ENCODE measurements around the gene YPEL3.
A peak's percentile ranks its signal among the peaks of the same experiment; 100 is the strongest.

The YPEL3 gene

DNA sequence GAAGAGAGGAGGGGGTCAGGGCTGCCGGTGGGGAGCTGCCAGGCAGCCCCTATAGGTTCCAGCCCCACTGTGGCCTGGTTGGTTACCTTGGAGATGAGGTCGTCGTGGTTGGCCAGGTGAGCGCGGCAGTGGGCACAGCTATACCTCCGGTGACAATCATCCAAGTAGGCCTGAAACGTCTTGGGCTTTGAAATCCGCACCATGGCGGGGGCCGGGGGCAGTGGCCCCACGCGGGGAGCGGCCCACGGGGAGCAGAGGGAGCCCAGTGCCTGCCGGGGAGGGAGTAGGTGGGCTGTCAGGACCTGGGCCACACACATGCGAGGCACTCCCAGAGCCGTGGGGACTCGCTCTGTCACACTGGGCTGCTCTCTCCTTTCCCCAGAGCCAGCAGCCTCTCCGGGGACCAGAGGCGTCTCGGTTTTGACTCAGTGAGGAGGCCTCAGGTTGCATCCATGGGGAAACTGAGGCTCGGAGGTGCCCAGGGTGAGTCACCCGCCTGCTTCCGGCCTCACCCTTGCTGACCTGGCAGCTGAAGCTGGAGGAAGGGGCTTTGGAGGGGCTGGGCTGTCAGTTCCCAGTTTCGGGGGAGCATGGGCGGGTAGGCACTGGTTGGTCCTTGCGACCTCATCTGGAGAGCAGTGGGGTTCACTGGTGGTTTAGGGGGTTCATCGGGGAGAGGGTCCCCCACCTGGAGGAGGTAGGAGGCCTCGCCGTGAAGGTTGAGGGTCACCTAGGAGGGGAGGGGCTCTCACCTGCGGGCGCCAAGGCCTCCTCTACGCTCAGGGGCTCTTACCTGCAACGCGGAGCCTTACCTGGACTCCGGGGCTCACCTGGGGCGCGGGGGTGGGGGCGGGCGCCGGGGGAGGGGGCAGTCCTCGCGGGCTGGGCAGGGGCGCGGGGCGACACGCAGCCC is 591 bp downstream of the YPEL3 start (continued):
- TF ChIP-seq, protein P1, sequence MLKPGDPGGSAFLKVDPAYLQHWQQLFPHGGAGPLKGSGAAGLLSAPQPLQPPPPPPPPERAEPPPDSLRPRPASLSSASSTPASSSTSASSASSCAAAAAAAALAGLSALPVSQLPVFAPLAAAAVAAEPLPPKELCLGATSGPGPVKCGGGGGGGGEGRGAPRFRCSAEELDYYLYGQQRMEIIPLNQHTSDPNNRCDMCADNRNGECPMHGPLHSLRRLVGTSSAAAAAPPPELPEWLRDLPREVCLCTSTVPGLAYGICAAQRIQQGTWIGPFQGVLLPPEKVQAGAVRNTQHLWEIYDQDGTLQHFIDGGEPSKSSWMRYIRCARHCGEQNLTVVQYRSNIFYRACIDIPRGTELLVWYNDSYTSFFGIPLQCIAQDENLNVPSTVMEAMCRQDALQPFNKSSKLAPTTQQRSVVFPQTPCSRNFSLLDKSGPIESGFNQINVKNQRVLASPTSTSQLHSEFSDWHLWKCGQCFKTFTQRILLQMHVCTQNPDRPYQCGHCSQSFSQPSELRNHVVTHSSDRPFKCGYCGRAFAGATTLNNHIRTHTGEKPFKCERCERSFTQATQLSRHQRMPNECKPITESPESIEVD (tag by site-specific recombination; IDR thresholded peaks at IDR 0.05): no peak
- TF ChIP-seq GLI4 (tag by site-specific recombination; IDR thresholded peaks at IDR 0.05): no peak
- no peak for TF ChIP-seq ZNF510 (tag by site-specific recombination; IDR thresholded peaks at IDR 0.05; ENCODE audit: insufficient replicate concordance)
- TF ChIP-seq ZNF521 (tag by site-specific recombination; IDR thresholded peaks at IDR 0.05): no peak
- TF ChIP-seq, protein P2, sequence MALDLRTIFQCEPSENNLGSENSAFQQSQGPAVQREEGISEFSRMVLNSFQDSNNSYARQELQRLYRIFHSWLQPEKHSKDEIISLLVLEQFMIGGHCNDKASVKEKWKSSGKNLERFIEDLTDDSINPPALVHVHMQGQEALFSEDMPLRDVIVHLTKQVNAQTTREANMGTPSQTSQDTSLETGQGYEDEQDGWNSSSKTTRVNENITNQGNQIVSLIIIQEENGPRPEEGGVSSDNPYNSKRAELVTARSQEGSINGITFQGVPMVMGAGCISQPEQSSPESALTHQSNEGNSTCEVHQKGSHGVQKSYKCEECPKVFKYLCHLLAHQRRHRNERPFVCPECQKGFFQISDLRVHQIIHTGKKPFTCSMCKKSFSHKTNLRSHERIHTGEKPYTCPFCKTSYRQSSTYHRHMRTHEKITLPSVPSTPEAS (tag by site-specific recombination; IDR thresholded peaks at IDR 0.05): no peak
- TF ChIP-seq ZNF169 (tag by site-specific recombination; IDR thresholded peaks at IDR 0.05): no peak

DNA sequence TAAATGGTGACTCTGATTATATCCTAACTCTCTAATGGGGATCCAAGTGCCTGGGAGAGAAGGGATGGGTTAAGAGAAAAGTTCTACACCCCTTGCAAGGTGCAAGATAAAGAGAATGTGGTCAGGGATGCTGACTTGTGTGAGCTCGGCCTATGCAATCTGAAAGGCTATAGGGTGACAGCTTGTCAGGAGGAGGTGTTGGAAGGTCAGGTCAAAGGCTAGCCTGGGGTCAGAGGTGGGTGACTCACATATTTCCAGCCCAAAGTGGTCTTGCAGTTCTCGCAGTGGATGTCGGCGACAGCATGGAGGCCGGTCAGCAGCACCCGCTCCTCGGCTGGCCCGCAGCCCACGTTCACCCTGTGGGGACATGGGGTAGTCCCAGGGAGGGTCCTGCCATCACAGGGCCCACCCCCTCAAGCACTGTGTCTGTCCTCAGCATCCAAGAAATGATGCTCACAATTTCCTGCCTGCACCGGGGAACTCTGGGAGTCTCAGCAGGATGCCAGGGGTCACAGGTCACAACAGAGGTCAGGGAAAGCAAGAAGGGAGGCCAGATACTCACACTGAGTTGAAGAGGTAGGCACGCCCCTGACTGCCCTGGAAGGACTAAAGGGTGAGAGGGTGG is 1.4 kb downstream of the YPEL3 start:
- TF ChIP-seq KLF1 (tag by site-specific recombination; IDR thresholded peaks at IDR 0.05) (no peak), ZNF549 (tag by site-specific recombination; IDR thresholded peaks at IDR 0.05) (no peak), IKZF3 (tag by site-specific recombination; IDR thresholded peaks at IDR 0.05) (peak; percentile 48; the same call in 1 of the 2 replicates), ZNF175 (tag by site-specific recombination; IDR thresholded peaks at IDR 0.05) (no peak), ZNF473 (tag by site-specific recombination; IDR thresholded peaks at IDR 0.05) (no peak), SALL2 (tag by site-specific recombination; IDR thresholded peaks at IDR 0.05; ENCODE audit: borderline replicate concordance) (no peak), BCL11A (tag by site-specific recombination; IDR thresholded peaks at IDR 0.05; ENCODE audit: low read depth) (peak; percentile 81; the same call in 1 of the 2 replicates), ZNF169 (tag by site-specific recombination; IDR thresholded peaks at IDR 0.05) (no peak), SP2 (tag by site-specific recombination; IDR thresholded peaks at IDR 0.05) (peak; percentile 19; the same call in 1 of the 2 replicates), ZNF138 (tag by site-specific recombination; IDR thresholded peaks at IDR 0.05; ENCODE audit: borderline replicate concordance) (no peak), ZNF341 (tag by site-specific recombination; IDR thresholded peaks at IDR 0.05; ENCODE audit: low read depth) (no peak), BCL11B (tag by site-specific recombination; IDR thresholded peaks at IDR 0.05; ENCODE audit: low read depth) (peak; percentile 96), ZNF791 (tag by site-specific recombination; IDR thresholded peaks at IDR 0.05) (no peak), ZEB2 (tag by site-specific recombination; IDR thresholded peaks at IDR 0.05) (no peak), ZNF830 (tag by site-specific recombination; IDR thresholded peaks at IDR 0.05; ENCODE audit: low read depth) (no peak), EGR2 (tag by site-specific recombination; IDR thresholded peaks at IDR 0.05; ENCODE audit: low read depth) (no peak), ZNF433 (tag by site-specific recombination; IDR thresholded peaks at IDR 0.05; ENCODE audit: low read depth) (no peak)
- TF ChIP-seq, protein P3, sequence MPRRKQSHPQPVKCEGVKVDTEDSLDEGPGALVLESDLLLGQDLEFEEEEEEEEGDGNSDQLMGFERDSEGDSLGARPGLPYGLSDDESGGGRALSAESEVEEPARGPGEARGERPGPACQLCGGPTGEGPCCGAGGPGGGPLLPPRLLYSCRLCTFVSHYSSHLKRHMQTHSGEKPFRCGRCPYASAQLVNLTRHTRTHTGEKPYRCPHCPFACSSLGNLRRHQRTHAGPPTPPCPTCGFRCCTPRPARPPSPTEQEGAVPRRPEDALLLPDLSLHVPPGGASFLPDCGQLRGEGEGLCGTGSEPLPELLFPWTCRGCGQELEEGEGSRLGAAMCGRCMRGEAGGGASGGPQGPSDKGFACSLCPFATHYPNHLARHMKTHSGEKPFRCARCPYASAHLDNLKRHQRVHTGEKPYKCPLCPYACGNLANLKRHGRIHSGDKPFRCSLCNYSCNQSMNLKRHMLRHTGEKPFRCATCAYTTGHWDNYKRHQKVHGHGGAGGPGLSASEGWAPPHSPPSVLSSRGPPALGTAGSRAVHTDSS (tag by site-specific recombination; IDR thresholded peaks at IDR 0.05): no peak
- Histone ChIP-seq H3K36me3 (ENCODE audit: control insufficient read depth in 2 of 2, insufficient read depth in 1 of 2, low read length in 2 of 2) (peaks cover 0 to 15% of the 10 kb centered on the region in 2 experiments; a peak in 1 of 3 replicates), H3K9me3 (ENCODE audit: control insufficient read depth, insufficient read depth, low read depth, low read length) (no peaks in the 10 kb centered on the region), H3K27ac (ENCODE audit: extremely low read depth, low read depth, low read length) (no peak overlapping the region), H3K4me3 (ENCODE audit: low read depth, low read length) (0 out of 2 replicates have a peak overlapping the region, but pooled peaks have one; percentile 58), H3K4me1 (ENCODE audit: control insufficient read depth, insufficient read depth, low read length) (no peaks in the 10 kb centered on the region)
- POLR2A ChIA-PET: no interaction called here
- CTCF ChIA-PET: interaction anchor here (0.6 to 5.0 kb wide), 6 partner anchors 8 to 521 kb away, joined by 3 to 38 read pairs (median 4); partner anchors contain the start of genes DCTPP1 and GDPD3

Measured in HEK293 (cell line).